NCI-H2171 treated with DMSO at 0.1 percent for 48 hours (cell line): ENCODE data around the gene ASTN2.

Experiments
- DNase-seq: peaks from one replicate; lab custom pipeline; 2025; lab: John Stamatoyannopoulos, UW

The ASTN2 gene

GRCh38 chr9:116616304-116616914 lies 798.4 kb downstream of the ASTN2 start:
- DNase-seq = no peak

- DNase-seq = no peak
Observed at GRCh38 chr9:116608064-116608463, 806.8 kb downstream of the ASTN2 start.

- DNase-seq = no peak
Observed at GRCh38 chr9:116605904-116606341, 808.9 kb downstream of the ASTN2 start.

- no peak for DNase-seq
Observed at GRCh38 chr9:116605060-116605459, 809.8 kb downstream of the ASTN2 start.

- DNase-seq = no peak
Observed at GRCh38 chr9:116604251-116604650, 810.6 kb downstream of the ASTN2 start.

GRCh38 chr9:116599342-116599884 lies 815.4 kb downstream of the ASTN2 start:
- no peak for DNase-seq

- no peak for DNase-seq
Observed at GRCh38 chr9:116596646-116597045, 818.2 kb downstream of the ASTN2 start.

- no peak for DNase-seq
Observed at GRCh38 chr9:116594547-116594946, 820.3 kb downstream of the ASTN2 start.

GRCh38 chr9:116592970-116593369 lies 821.9 kb downstream of the ASTN2 start:
- DNase-seq = no peak

- peak; percentile 24 for DNase-seq
Observed at GRCh38 chr9:116589392-116590354, 825.2 kb downstream of the ASTN2 start.

- DNase-seq = no peak
Observed at GRCh38 chr9:116587919-116588318, 826.9 kb downstream of the ASTN2 start.

- DNase-seq = no peak
Observed at GRCh38 chr9:116585896-116586295, 829.0 kb downstream of the ASTN2 start.

- DNase-seq = no peak
Observed at GRCh38 chr9:116585204-116585603, 829.7 kb downstream of the ASTN2 start.

- DNase-seq = no peak
Observed at GRCh38 chr9:116580853-116581252, 834.0 kb downstream of the ASTN2 start.

- DNase-seq = no peak
Observed at GRCh38 chr9:116576386-116576785, 838.5 kb downstream of the ASTN2 start.

GRCh38 chr9:116574027-116574679 lies 840.7 kb downstream of the ASTN2 start:
- no peak for DNase-seq

- peak; percentile 53 for DNase-seq
Observed at GRCh38 chr9:116572095-116572748, 842.6 kb downstream of the ASTN2 start.

- no peak for DNase-seq
Observed at GRCh38 chr9:116569111-116569510, 845.7 kb downstream of the ASTN2 start.

- DNase-seq = no peak
Observed at GRCh38 chr9:116566677-116567488, 848.0 kb downstream of the ASTN2 start.

GRCh38 chr9:116565986-116566385 lies 848.9 kb downstream of the ASTN2 start:
- DNase-seq = no peak

- no peak for DNase-seq
Observed at GRCh38 chr9:116564266-116564793, 850.5 kb downstream of the ASTN2 start.
